Thyroid gland (tissue), 4 donors: ENCODE measurements around the gene ANTXR1. TPM values are rescaled to one million over a fixed set of nuclear protein-coding genes. Genes with fewer than 3 reads are reported as not detected.

Experiments
- DNase-seq, 2 donors: peaks; one replicate each; pipeline ENCODE4 v3.0.0-alpha.2; 2019
- H3K27ac ChIP-seq, 3 donors: fragments of 200-600 bp; sonication (generic); 1 replicate in 2 of 3; 2 replicates in 1 of 3; pipeline ENCODE4 v1.5.1; 2016 to 2019; ENCODE audit warnings: mild to moderate bottlenecking in 1 of 3, moderate library complexity in 1 of 3
- H3K27me3 ChIP-seq: fragments of 200-600 bp; sonication (generic); one replicate; pipeline ENCODE4 v1.5.1; 2019
- H3K36me3 ChIP-seq, 2 donors: fragments of 200-600 bp; sonication (generic); one replicate each; pipeline ENCODE4 v1.5.1; 2016 to 2019
- H3K4me1 ChIP-seq, 2 donors: fragments of 200-600 bp; sonication (generic); one replicate each; pipeline ENCODE4 v1.5.1; 2017 to 2019
- H3K4me3 ChIP-seq, 3 donors: fragments of 200-600 bp; sonication (generic); replicated peaks in 1 of 3; 1 replicate in 2 of 3; 2 replicates in 1 of 3; pipeline ENCODE4 v1.5.1; 2016; ENCODE audit warnings: mild to moderate bottlenecking in 1 of 3
- H3K9me3 ChIP-seq: fragments of 200-600 bp; sonication (generic); one replicate; pipeline ENCODE4 v1.5.1; 2017
- POLR2A ChIP-seq, 2 donors: fragments of 450-650 bp; IDR thresholded peaks; one replicate each; pipeline ENCODE4 v1.6.1; 2017; ENCODE audit warnings: antibody characterized with exemption in 2 of 2, mild to moderate bottlenecking in 2 of 2, moderate library complexity in 1 of 2
- WGBS, 2 donors: methylation state at CpG; one replicate each; pipeline ENCODE4 v1.1.5; 2017; 5-methylcytosine and 5-hydroxymethylcytosine counted together
- intact Hi-C: fragments of 100-400 bp; cut with DNase I; formaldehyde crosslinking; loops from one replicate; pipeline ENCODE4 v1.15.1; 2023
- total RNA-seq, 4 donors: library from RNA; depleted of rRNA; stranded (reverse); fragments of >200 nt; gene quantifications; one replicate each; pipeline ENCODE4 v1.2.3, GENCODE V29; 2016
- TF ChIP-seq, protein P1 (sequence below), 6 experiments: fragments of 200-600 bp in 3 of 6; fragments of 450-650 bp in 3 of 6; sonication (generic) in 3 of 6; IDR thresholded peaks; one replicate each; pipeline ENCODE4 v1.5.1; 2016 to 2019; ENCODE audit warnings: antibody characterized with exemption in 6 of 6, mild to moderate bottlenecking in 2 of 6, inconsistent platforms in 1 of 6, moderate library complexity in 1 of 6

The ANTXR1 gene
- total RNA-seq, 4 donors from 2014 or later, result 56.4 to 103 (median 79.3) TPM

DNA sequence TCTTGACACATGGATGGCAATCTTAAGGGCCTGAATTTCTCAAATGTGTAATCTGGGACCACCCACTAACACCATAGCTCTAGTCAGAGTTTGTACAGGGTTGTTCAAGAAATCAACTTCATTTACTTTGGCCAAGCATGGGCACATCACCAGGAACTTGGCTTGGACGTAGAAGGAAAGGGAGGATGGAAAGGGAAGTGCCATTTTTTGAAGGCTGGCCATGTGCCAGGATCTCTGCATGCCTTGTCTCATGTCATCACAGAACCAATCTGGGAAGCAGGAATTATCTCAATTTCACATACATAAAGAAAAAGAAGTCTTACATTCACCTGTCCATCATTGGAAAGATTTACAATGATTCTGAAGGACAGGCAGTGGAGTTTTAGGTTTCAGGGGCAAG is 128.1 kb downstream of the ANTXR1 start:
- intact Hi-C loops, result no loop called here
- Histone ChIP-seq H3K36me3 (no peaks in the 10 kb centered on the region), H3K27ac (no peak overlapping the region), H3K9me3 (no peaks in the 10 kb centered on the region), H3K27me3 (no peaks in the 10 kb centered on the region), H3K4me3 (no peak overlapping the region), H3K4me1 (peaks cover 0 to 7% of the 10 kb centered on the region in 2 donors)
- no peak for DNase-seq
- no peak for TF ChIP-seq POLR2A (IDR thresholded peaks at IDR 0.05)
- TF ChIP-seq, protein P1, sequence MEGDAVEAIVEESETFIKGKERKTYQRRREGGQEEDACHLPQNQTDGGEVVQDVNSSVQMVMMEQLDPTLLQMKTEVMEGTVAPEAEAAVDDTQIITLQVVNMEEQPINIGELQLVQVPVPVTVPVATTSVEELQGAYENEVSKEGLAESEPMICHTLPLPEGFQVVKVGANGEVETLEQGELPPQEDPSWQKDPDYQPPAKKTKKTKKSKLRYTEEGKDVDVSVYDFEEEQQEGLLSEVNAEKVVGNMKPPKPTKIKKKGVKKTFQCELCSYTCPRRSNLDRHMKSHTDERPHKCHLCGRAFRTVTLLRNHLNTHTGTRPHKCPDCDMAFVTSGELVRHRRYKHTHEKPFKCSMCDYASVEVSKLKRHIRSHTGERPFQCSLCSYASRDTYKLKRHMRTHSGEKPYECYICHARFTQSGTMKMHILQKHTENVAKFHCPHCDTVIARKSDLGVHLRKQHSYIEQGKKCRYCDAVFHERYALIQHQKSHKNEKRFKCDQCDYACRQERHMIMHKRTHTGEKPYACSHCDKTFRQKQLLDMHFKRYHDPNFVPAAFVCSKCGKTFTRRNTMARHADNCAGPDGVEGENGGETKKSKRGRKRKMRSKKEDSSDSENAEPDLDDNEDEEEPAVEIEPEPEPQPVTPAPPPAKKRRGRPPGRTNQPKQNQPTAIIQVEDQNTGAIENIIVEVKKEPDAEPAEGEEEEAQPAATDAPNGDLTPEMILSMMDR (IDR thresholded peaks at IDR 0.05), result no peak
- 88 to 95% methylated on average over 1 of the region's 1 CpG for WGBS, 2 donors

DNA sequence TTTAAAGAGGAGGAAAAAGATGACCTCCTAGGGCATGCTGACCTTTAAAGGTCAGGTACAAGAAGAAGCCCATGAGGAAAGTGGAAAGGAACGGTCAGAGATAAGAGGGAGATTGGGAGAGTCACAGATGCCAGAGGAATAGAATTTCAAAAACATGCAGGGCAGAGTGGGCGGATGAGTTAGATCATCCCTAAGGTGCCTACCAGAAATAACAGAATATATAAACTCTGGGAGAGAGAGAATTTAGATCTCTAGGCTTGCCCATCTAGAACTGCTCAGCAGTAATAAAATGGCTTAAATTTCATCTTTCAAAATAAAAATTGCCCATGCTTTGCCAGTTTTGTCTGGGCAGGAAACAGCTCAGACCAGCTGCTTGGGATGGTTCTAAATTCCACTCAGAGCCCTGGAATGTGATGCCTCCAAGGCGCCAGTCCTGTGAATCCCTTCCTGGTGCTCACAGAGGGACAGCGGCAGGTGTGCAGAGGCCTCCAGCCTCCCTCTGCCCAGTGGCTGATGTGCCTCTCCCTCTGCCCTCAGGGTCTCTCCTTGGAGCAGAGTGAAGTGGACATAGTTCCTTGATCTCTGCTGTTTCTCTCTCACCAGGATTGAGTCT is 130.9 kb downstream of the ANTXR1 start:
- Histone ChIP-seq H3K9me3 (no peaks in the 10 kb centered on the region), H3K27me3 (no peaks in the 10 kb centered on the region), H3K27ac (no peak overlapping the region), H3K36me3 (no peaks in the 10 kb centered on the region), H3K4me3 (no peak overlapping the region), H3K4me1 (peaks cover 0 to under 1% of the 10 kb centered on the region in 2 donors)
- TF ChIP-seq POLR2A (IDR thresholded peaks at IDR 0.05), result no peak
- TF ChIP-seq, protein P1 (IDR thresholded peaks at IDR 0.05), result no peak
- WGBS, 2 donors, result 93 to 97% methylated on average over 4 of the region's 4 CpGs
- intact Hi-C loops, result no loop called here
- DNase-seq, result no peak

DNA sequence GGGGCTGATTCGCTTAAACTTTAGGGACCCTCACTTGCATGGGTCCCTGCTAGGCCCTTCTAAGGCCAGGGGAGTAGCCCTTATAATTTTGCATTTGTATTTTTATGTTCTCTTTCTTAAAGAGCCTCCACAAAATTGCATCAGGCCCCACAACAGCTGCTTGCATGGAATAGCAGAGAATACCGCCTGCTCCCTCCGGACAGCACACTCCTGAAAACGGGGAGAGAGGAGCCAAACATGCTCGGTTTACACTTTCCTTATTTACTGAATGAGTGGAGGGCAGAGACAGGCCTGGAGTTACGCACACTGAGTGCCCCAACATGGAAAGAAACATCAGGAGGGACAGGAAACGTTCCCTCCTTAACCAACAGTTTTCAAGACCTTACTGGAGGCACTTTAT is 132.2 kb downstream of the ANTXR1 start:
- 92 to 93% methylated on average over 7 of the region's 7 CpGs for WGBS, 2 donors

DNA sequence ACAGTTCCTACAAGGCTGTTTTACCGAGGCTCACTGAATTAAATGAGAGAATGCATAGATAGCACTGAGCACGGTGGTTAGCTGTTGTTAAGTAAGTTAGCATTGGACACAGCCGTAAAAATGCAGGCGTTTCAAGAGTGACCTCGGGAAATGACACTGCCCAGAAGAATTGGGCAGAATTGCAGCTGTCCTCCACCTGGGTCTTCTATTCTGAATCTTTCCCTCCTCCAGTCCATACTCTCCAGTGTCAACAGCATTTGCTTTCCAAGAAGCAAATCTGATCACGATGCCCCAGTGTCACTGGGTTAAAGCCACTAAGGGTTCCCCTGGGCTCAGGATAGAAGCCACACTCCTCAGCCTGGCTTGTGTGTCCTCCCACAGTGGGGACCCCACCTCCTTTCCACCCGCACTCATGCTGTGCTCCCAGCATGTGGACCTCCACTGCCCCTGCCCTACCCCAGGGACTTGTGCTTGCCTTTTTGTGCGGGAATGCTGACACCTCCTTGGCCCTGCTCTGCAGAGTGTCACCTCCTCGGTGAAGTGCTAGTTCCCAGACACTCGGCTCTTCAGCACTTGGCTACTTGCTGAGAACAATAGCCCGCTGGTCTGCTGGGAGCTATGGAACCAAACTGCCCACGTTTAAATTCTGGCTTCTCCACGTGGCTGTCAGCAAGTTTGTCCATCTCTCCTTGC is 135.0 kb downstream of the ANTXR1 start:
- H3K9me3 ChIP-seq, result no peaks in the 10 kb centered on the region
- no peak overlapping the region for H3K4me3 ChIP-seq
- H3K4me1 ChIP-seq, result peaks cover 5 to 19% of the 10 kb centered on the region in 2 donors
- DNase-seq, result no peak
- no peaks in the 10 kb centered on the region for H3K36me3 ChIP-seq
- H3K27me3 ChIP-seq, result no peaks in the 10 kb centered on the region
- TF ChIP-seq POLR2A (IDR thresholded peaks at IDR 0.05), result no peak
- TF ChIP-seq, protein P1 (IDR thresholded peaks at IDR 0.05), result no peak
- intact Hi-C loops, result no loop called here
- no peak overlapping the region for H3K27ac ChIP-seq
- WGBS, 2 donors, result 69 to 73% methylated on average over 13 of the region's 13 CpGs

More for the DNA sequence above, 132.2 kb downstream of the ANTXR1 start:
- Histone ChIP-seq H3K4me1 (peaks cover 4 to 6% of the 10 kb centered on the region in 2 donors), H3K27ac (no peak overlapping the region), H3K9me3 (no peaks in the 10 kb centered on the region), H3K36me3 (no peaks in the 10 kb centered on the region), H3K27me3 (no peaks in the 10 kb centered on the region), H3K4me3 (no peak overlapping the region)
- no peak for TF ChIP-seq POLR2A (IDR thresholded peaks at IDR 0.05)
- TF ChIP-seq, protein P1 (IDR thresholded peaks at IDR 0.05), result no peak
- intact Hi-C loops, result no loop called here
- no peak for DNase-seq

DNA sequence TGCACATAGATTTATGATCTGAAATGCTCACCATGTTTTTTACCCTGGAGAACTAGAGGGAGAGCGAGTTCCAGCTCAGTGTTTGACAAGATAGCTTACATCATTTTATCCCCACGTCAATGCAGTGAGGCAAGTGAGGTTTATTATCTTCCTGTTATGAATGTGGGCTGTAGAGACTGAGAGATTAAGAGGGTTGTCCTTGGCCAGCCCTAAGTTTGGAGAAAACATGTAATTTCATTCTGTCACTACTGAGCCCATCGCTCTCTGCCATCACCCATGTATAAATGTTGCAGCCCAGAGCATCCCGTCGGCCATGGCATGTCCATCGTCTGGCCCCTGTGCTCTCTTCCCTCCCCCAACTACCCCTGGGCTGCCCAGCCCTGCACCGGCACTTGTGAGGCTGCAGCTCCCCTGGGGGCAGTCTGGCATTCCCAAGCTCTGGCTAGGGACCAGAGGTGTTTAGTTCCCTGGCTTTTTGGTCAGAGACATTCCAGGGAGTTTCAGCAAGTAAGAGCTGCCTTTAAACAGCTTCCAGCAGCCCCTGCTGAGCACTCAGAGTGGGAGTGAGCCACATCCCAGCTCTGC is 136.7 kb downstream of the ANTXR1 start:
- TF ChIP-seq POLR2A (IDR thresholded peaks at IDR 0.05), result no peak
- TF ChIP-seq, protein P1 (IDR thresholded peaks at IDR 0.05), result peak in 1 of 6 experiments; percentile 9
- no peak overlapping the region for H3K4me3 ChIP-seq
- 58 to 71% methylated on average over 4 to 5 of the region's 7 CpGs for WGBS, 2 donors

More for the DNA sequence above, 136.7 kb downstream of the ANTXR1 start:
- Histone ChIP-seq H3K36me3 (no peaks in the 10 kb centered on the region), H3K27ac (peak overlapping the region; percentile 39 to 73 (median 67)), H3K9me3 (no peaks in the 10 kb centered on the region), H3K4me1 (peaks cover 5 to 34% of the 10 kb centered on the region in 2 donors), H3K27me3 (no peaks in the 10 kb centered on the region)
- DNase-seq, result peak; percentile 60 to 68
- intact Hi-C loops, result loop anchor here (10.0 kb wide), 1 partner anchor 135 kb away; the partner anchor contains the start of gene ANTXR1
